HTR-8/SVneo (cell line): Measurements from ENCODE around the gene PLA2G5.

Experiments
- DNase-seq: peaks from one replicate; pipeline ENCODE4 v3.0.0; 2011; ENCODE audit warnings: low spot score, mixed read lengths; ENCODE audit not compliant: insufficient read length
- FAIRE-seq: peaks from 2 replicates; lab custom pipeline; 2011; peaks lifted over from hg19 to GRCh38; lab: Jason Lieb, UNC

The PLA2G5 gene

GRCh38 chr1:20139776-20140612, 70.0 kb downstream of the PLA2G5 start:
- DNase-seq (no peak), FAIRE-seq (no peak)

DNA sequence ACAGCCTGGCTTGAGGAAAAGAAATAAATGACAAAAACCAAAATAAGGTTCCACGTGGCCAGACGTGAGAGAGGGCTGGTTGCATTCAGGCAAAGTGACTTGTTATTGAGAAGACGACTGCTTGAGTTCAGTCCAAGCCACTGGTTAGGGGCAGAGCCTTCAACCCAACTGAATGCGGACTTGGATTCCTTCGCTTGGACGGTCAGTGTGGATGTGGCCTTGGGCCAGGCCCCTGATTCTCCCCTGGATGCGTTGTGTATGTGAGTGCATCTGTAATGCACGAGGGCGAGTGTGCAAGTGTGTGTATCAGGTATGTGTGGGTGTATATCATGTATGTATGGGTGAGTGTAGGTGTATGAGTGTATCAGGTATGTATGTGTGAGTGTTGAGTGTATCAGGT, 71.0 kb downstream of the PLA2G5 start:
- FAIRE-seq: no peak

GRCh38 chr1:20141466-20141865, 71.5 kb downstream of the PLA2G5 start:
- FAIRE-seq (peak; percentile 70), DNase-seq (no peak)

More for the DNA sequence above, 71.0 kb downstream of the PLA2G5 start:
- no peak for DNase-seq
